ENCODE results near the gene AP5M1.
"Not testable (repeated sequence)": the region's sequence is repeated elsewhere in the genome, so short reads cannot be mapped to it uniquely, and the experiment has no call there.

Gene AP5M1

DNA sequence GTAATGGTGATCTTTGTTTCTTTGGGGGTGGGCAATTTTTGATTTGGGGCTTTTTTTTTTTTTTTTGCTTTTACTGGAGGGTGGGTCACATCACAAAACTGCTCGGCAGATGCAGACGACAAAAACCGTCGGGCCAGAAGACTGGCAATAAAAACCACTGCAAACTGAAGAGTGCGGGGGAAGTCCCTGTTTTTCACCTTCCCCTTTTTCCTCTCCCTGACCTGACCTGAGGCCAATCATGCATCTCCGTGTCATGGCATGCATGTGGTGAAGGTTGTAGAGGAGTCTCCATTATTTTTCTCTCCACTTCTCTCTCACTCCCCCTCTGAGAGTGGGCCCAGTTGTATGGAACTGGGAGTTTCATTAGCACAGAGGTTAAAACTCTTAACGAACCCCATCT is 57.5 kb downstream of the AP5M1 start:
- Histone ChIP-seq H3K36me3 (ENCODE audit: control insufficient read depth, insufficient read depth, low read length) (no peaks in the 10 kb centered on the region), H3K9ac (ENCODE audit: low read length) (no peak overlapping the region), H3K27me3 (ENCODE audit: control insufficient read depth, insufficient read depth, low read length) (no peaks in the 10 kb centered on the region), H3K27ac (ENCODE audit: low read depth, low read length) (no peak overlapping the region), H3K9me3 (ENCODE audit: control insufficient read depth, insufficient read depth, low read depth, low read length) (0 out of 2 replicates have a peak, but pooled peaks cover 3% of the 10 kb centered on the region), H3K4me3 (ENCODE audit: low read depth, low read length) (no peak overlapping the region), H3K4me1 (ENCODE audit: control insufficient read depth, insufficient read depth, low read length) (no peaks in the 10 kb centered on the region)

- H3K9ac ChIP-seq (ENCODE audit: low read length): no peak overlapping the region
- peaks cover 14% of the 10 kb centered on the region; the same call in 1 of the 2 replicates for H3K9me3 ChIP-seq (ENCODE audit: control insufficient read depth, insufficient read depth, low read depth, low read length)
- H3K4me1 ChIP-seq (ENCODE audit: control insufficient read depth, insufficient read depth, low read length): no peaks in the 10 kb centered on the region
- H3K27me3 ChIP-seq (ENCODE audit: control insufficient read depth, insufficient read depth, low read length): no peaks in the 10 kb centered on the region
- H3K4me3 ChIP-seq (ENCODE audit: low read depth, low read length): no peak overlapping the region
- H3K27ac ChIP-seq (ENCODE audit: low read depth, low read length): no peak overlapping the region
- H3K36me3 ChIP-seq (ENCODE audit: control insufficient read depth, insufficient read depth, low read length): no peaks in the 10 kb centered on the region
These were observed 61.1 kb downstream of the AP5M1 start for GRCh38 chr14:57329833-57330232.

GRCh38 chr14:57332475-57332874 is 63.7 kb downstream of the AP5M1 start:
- not testable (repeated sequence) for H3K4me1 ChIP-seq (ENCODE audit: control insufficient read depth, insufficient read depth, low read length); H3K27ac ChIP-seq (ENCODE audit: low read depth, low read length); H3K36me3 ChIP-seq (ENCODE audit: control insufficient read depth, insufficient read depth, low read length); H3K27me3 ChIP-seq (ENCODE audit: control insufficient read depth, insufficient read depth, low read length); H3K9ac ChIP-seq (ENCODE audit: low read length); H3K4me3 ChIP-seq (ENCODE audit: low read depth, low read length)
- H3K9me3 ChIP-seq (ENCODE audit: control insufficient read depth, insufficient read depth, low read depth, low read length): peaks cover 30% of the 10 kb centered on the region

DNA sequence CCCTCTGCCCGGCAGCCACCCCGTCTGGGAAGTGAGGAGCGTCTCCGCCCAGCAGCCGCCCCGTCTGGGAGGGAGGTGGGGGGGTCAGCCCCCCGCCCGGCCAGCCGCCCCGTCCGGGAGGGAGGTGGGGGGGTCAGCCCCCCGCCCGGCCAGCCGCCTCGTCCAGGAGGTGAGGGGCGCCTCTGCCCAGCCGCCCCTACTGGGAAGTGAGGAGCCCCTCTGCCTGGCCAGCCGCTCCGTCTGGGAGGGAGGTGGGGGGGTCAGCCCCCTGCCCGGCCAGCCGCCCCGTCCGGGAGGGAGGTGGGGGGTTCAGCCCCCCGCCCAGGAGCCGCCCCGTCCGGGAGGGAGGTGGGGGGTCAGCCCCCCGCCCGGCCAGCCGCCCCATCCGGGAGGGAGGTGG is 65.0 kb downstream of the AP5M1 start:
- not testable (repeated sequence) for H3K27me3 ChIP-seq (ENCODE audit: control insufficient read depth, insufficient read depth, low read length); H3K36me3 ChIP-seq (ENCODE audit: control insufficient read depth, insufficient read depth, low read length); H3K27ac ChIP-seq (ENCODE audit: low read depth, low read length); H3K4me1 ChIP-seq (ENCODE audit: control insufficient read depth, insufficient read depth, low read length); H3K4me3 ChIP-seq (ENCODE audit: low read depth, low read length); H3K9ac ChIP-seq (ENCODE audit: low read length)
- H3K9me3 ChIP-seq (ENCODE audit: control insufficient read depth, insufficient read depth, low read depth, low read length): peaks cover 30% of the 10 kb centered on the region

DNA sequence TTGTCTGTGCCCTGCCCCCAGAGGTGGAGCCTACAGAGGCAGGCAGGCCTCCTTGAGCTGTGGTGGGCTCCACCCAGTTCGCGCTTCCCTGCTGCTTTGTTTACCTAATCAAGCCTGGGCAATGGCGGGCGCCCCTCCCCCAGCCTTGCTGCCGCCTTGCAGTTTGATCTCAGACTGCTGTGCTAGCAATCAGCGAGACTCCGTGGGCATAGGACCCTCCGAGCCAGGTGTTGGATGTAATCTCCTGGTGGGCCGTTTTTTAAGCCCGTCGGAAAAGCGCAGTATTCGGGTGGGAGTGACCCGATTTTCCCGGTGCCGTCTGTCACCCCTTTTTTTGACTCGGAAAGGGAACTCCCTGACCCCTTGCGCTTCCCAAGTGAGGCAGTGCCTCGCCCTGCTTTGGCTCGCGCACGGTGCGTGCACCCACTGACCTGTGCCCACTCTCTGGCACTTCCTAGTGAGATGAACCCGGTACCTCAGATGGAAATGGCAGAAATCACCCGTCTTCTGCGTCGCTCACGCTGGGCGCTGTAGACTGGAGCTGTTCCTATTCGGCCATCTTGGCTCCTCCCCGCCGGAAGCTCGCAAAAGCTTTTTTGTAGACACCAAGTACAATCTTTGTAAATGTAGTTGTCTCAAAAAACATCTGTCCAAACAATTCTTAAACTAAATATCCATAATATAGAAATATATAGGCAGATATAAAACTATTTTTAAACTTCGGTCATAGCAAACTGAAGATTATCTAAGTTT is 75.0 kb downstream of the AP5M1 start:
- Histone ChIP-seq H3K4me3 (ENCODE audit: low read depth, low read length) (peak overlapping the region; percentile 57), H3K27ac (ENCODE audit: low read depth, low read length) (peak overlapping the region; percentile 53; the same call in 1 of the 2 replicates), H3K9ac (ENCODE audit: low read length) (peak overlapping the region; percentile 68)
- not testable (repeated sequence) for H3K36me3 ChIP-seq (ENCODE audit: control insufficient read depth, insufficient read depth, low read length); H3K4me1 ChIP-seq (ENCODE audit: control insufficient read depth, insufficient read depth, low read length); H3K27me3 ChIP-seq (ENCODE audit: control insufficient read depth, insufficient read depth, low read length); H3K9me3 ChIP-seq (ENCODE audit: control insufficient read depth, insufficient read depth, low read depth, low read length)

GRCh38 chr14:57345106-57345505 is 76.3 kb downstream of the AP5M1 start:
- no peak overlapping the region for H3K9ac ChIP-seq (ENCODE audit: low read length)
- peaks cover 9% of the 10 kb centered on the region for H3K9me3 ChIP-seq (ENCODE audit: control insufficient read depth, insufficient read depth, low read depth, low read length)
- no peak overlapping the region for H3K4me3 ChIP-seq (ENCODE audit: low read depth, low read length)
- H3K27me3 ChIP-seq (ENCODE audit: control insufficient read depth, insufficient read depth, low read length): no peaks in the 10 kb centered on the region
- no peak overlapping the region for H3K27ac ChIP-seq (ENCODE audit: low read depth, low read length)
- no peaks in the 10 kb centered on the region for H3K36me3 ChIP-seq (ENCODE audit: control insufficient read depth, insufficient read depth, low read length)
- no peaks in the 10 kb centered on the region for H3K4me1 ChIP-seq (ENCODE audit: control insufficient read depth, insufficient read depth, low read length)

DNA sequence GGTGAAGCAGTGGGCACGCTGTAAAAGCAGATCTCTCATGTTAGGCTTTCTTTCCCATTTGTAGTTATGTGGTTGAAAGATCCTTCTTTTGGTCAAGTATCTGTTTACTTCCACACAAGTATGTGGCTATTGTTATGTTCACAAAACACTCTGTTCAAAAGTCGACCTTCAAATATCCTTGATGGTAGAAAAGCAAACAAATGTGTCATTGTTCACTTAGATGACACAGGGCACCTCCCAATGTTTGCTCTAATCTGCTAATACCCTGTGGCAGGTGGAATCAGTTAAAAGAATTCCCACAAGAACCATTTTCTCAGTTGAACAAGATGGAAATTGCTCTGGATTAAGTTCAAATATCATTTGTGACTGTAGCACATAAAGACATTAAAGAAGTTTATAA is 78.0 kb downstream of the AP5M1 start:
- no peaks in the 10 kb centered on the region for H3K36me3 ChIP-seq (ENCODE audit: control insufficient read depth, insufficient read depth, low read length)
- H3K27me3 ChIP-seq (ENCODE audit: control insufficient read depth, insufficient read depth, low read length): no peaks in the 10 kb centered on the region
- H3K4me1 ChIP-seq (ENCODE audit: control insufficient read depth, insufficient read depth, low read length): no peaks in the 10 kb centered on the region
- no peak overlapping the region for H3K4me3 ChIP-seq (ENCODE audit: low read depth, low read length)
- peaks cover 9% of the 10 kb centered on the region for H3K9me3 ChIP-seq (ENCODE audit: control insufficient read depth, insufficient read depth, low read depth, low read length)
- H3K9ac ChIP-seq (ENCODE audit: low read length): no peak overlapping the region
- no peak overlapping the region for H3K27ac ChIP-seq (ENCODE audit: low read depth, low read length)

All from HUES6 (cell line).